ENCODE results near the gene PRCC.

Gene PRCC

GRCh38 chr1:156767101-156767878 lies at the start of gene PRCC:
PRCC (plus strand) TSS chr1:156767535; CDS start chr1:156767772, 237 bp downstream.
- peak within 1 kb of the TSS; percentile 89 for H3K27ac ChIP-seq
- TF ChIP-seq ZFX (IDR thresholded peaks at IDR 0.05) (peak; percentile 100), CTCF (conservative IDR thresholded peaks at IDR 0.05) (no peak)

GRCh38 chr1:156721131-156721530 lies 46.2 kb upstream of the PRCC start:
- H3K27ac ChIP-seq: no peak overlapping the region
- no peak for TF ChIP-seq CTCF (conservative IDR thresholded peaks at IDR 0.05)

- TF ChIP-seq ZFX (IDR thresholded peaks at IDR 0.05): no peak
- TF ChIP-seq CTCF (conservative IDR thresholded peaks at IDR 0.05): no peak
- H3K27ac ChIP-seq: no peak overlapping the region
These were observed 45.8 kb upstream of the PRCC start for GRCh38 chr1:156721535-156721934.

- peak overlapping the region; percentile 97 for H3K27ac ChIP-seq
- peak; percentile 94 for TF ChIP-seq CTCF (conservative IDR thresholded peaks at IDR 0.05)
- no peak for TF ChIP-seq ZFX (IDR thresholded peaks at IDR 0.05)
These were observed 41.6 kb upstream of the PRCC start for GRCh38 chr1:156725683-156726280.

GRCh38 chr1:156726549-156727226 lies 40.6 kb upstream of the PRCC start:
- TF ChIP-seq CTCF (conservative IDR thresholded peaks at IDR 0.05): peak; percentile 31
- no peak for TF ChIP-seq ZFX (IDR thresholded peaks at IDR 0.05)
- H3K27ac ChIP-seq: peak overlapping the region; percentile 97

- peak overlapping the region; percentile 97 for H3K27ac ChIP-seq
- TF ChIP-seq CTCF (conservative IDR thresholded peaks at IDR 0.05): no peak
These were observed 39.8 kb upstream of the PRCC start for GRCh38 chr1:156727492-156727891.
